Activated CD4-positive, alpha-beta T cell treated with anti-CD3 and anti-CD28 coated beads, Interleukin-2, Interleukin-6, amounts not matched to agents 100 ng/mL and 50 ng/mL, durations not matched to agents 16 hours and 8 hours (primary cell): Measurements from ENCODE around the gene HEG1.
"Not testable (repeated sequence)": the region's sequence is repeated elsewhere in the genome, so short reads cannot be mapped to it uniquely, and the experiment has no call there.

Source experiments
- DNase-seq: peaks from one replicate; pipeline ENCODE4 v3.0.0-alpha.2; 2020

The HEG1 gene, protein sequence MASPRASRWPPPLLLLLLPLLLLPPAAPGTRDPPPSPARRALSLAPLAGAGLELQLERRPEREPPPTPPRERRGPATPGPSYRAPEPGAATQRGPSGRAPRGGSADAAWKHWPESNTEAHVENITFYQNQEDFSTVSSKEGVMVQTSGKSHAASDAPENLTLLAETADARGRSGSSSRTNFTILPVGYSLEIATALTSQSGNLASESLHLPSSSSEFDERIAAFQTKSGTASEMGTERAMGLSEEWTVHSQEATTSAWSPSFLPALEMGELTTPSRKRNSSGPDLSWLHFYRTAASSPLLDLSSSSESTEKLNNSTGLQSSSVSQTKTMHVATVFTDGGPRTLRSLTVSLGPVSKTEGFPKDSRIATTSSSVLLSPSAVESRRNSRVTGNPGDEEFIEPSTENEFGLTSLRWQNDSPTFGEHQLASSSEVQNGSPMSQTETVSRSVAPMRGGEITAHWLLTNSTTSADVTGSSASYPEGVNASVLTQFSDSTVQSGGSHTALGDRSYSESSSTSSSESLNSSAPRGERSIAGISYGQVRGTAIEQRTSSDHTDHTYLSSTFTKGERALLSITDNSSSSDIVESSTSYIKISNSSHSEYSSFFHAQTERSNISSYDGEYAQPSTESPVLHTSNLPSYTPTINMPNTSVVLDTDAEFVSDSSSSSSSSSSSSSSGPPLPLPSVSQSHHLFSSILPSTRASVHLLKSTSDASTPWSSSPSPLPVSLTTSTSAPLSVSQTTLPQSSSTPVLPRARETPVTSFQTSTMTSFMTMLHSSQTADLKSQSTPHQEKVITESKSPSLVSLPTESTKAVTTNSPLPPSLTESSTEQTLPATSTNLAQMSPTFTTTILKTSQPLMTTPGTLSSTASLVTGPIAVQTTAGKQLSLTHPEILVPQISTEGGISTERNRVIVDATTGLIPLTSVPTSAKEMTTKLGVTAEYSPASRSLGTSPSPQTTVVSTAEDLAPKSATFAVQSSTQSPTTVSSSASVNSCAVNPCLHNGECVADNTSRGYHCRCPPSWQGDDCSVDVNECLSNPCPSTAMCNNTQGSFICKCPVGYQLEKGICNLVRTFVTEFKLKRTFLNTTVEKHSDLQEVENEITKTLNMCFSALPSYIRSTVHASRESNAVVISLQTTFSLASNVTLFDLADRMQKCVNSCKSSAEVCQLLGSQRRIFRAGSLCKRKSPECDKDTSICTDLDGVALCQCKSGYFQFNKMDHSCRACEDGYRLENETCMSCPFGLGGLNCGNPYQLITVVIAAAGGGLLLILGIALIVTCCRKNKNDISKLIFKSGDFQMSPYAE (N-terminal part only)

DNA sequence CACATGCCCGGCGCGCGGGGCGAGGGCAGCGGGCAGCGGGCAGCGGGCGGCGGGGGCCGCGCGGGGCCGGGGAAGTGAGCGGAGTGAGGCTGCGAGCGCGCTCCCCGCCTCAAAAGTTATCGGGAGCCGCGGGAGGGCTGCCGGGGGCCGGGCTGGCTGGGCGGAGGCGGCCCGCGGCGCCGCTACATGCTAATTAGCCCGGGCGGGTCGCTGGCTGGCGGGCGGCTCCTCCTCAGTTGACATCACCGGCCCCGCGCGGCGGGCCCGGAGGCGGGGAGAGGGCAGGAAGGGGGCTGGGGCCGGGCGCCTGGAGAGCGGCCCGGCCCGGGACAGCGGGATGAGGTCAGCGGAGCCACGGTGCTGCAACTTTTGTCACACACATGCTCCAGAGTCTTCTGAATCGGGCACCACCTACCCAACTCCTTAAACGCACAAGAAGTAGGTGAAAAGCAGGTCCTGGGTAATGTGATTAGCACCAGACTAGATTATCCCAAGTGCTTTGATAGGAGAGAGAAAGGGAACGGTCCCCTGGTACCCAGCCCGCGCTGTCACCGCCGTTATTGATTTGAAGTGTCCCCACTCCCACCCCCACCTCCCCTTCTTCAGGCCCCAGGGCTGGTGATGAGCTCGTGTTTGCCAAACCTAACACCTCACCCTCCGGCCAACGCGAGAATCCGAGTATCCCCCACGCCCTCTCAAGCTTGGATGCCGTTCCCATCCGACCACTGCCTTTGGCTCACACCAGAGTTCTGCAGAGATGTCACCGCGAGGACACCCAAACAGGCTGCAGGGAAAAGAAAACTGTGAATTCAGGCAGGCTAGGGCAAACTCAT, at the start of gene HEG1:
TSS of gene HEG1 (minus strand) at position 85 of the 833 bp plus-strand sequence. CDS start 107 bp downstream, outside the sequence.
- DNase-seq, result peak; percentile 77

- no peak for DNase-seq
These were observed 49.3 kb upstream of the HEG1 start for GRCh38 chr3:125105116-125105515.

- DNase-seq, result no peak
These were observed 48.8 kb upstream of the HEG1 start for GRCh38 chr3:125104639-125105038.

- no peak for DNase-seq
These were observed 47.6 kb upstream of the HEG1 start for GRCh38 chr3:125103406-125103805.

DNA sequence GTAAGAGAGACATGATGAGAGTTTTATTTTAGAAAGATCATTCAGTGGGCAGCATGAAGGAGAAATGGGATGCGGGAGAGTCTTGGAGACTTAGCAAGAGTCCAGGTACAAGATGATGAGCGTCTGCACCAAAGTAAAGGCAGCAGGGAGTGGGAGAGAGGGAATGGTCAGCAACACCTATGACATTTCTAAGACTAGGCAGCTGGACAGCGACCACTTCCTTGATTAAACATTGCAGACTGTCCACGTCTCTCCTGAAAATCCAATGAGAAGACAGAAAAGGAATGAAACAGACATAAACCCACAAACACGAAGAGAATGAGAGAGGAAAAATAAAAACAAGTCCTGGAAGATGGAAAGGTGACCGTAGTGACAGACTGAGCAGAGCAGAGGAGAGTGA, 46.7 kb upstream of the HEG1 start:
- DNase-seq, result no peak

- no peak for DNase-seq
These were observed 43.0 kb upstream of the HEG1 start for GRCh38 chr3:125098611-125099291.

- no peak for DNase-seq
These were observed 34.9 kb upstream of the HEG1 start for GRCh38 chr3:125090649-125091048.

DNA sequence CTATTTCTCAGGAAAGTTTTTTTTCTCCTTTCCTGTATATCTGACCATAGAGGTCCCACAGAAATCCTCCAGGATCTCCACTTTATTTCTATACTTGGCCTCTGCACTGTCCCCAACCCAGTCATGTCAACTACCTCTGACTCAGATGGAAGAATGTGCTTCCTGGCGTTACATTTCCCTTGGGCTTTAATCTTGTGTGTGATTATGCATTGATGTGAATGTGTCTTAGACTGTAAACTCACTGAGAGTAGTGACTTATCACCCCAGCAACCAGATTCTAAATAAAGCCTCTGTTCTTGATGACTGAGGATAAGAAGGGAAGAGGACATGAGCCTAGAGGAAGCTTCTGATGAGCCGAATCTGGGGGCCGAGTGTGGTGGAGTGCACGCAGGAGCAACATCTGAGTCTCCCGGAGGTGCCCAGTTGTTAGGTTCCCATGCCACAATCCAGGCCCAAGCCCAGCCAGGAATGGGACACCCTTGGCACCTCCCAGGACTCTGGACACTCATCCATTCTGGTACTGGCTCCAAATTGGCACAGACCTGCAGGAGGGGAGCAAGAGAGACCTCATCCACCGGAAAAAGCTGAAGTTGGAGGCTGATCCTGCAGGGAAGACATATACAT, 32.1 kb upstream of the HEG1 start:
- DNase-seq, result no peak

DNA sequence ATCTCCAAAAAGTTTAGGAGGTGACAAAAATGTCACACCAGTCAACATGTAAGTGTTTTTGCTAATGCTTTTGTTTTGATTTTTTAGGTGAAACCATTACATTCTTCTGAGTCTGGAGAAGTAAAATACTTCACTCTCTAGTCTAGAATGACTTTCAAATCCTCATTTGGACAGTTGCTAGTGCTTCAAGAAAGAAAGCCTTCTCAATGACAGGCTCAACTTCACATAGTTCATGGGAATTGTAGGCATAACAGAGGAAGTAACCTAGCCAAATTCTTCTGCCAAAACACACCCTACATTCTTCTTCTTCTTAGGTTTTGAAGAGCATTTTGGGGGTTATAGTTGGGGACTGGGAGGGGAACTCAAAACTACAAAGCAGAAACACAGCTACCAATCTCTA, 29.4 kb upstream of the HEG1 start:
- DNase-seq, result no peak

- no peak for DNase-seq
These were observed 28.0 kb upstream of the HEG1 start for GRCh38 chr3:125083776-125084175.

- DNase-seq, result not testable (repeated sequence)
These were observed 26.5 kb upstream of the HEG1 start for GRCh38 chr3:125082339-125082738.

DNA sequence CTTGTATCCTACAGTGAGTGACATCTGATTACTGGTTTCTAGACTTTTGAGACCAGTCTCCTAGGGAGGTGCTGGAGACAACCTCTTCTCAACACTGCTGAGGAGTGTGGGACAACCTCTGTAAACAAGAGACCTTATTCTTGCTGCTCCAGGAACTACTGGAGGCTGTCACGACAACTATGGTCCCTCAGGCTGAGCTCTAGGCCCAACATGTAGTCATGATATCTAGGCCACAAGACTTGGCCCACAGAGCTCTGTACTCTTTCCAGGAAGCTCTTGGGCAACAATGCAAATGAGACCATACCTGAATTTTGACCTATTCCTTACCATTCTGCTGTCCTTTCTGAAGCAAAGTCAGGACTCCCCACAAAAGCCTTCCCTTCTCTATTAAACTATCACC, 24.3 kb upstream of the HEG1 start:
- no peak for DNase-seq

DNA sequence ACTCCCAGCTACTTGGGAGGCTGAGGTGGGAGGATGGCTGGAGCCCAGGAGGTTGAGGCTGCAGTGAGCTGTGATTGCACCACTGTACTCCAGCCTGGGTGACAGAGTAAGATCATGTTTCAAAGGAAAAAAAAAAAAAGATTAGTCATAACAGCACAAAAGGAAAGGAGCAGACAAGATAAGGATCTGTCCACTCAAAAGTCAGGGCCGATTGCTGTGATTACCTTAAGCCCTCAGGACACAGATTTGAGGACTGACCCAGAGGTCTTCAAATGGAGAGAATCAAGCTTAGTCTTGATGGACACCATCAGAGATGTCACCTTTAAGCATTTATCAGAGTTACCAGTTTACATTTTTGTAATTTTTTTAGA, 23.9 kb upstream of the HEG1 start:
- no peak for DNase-seq

DNA sequence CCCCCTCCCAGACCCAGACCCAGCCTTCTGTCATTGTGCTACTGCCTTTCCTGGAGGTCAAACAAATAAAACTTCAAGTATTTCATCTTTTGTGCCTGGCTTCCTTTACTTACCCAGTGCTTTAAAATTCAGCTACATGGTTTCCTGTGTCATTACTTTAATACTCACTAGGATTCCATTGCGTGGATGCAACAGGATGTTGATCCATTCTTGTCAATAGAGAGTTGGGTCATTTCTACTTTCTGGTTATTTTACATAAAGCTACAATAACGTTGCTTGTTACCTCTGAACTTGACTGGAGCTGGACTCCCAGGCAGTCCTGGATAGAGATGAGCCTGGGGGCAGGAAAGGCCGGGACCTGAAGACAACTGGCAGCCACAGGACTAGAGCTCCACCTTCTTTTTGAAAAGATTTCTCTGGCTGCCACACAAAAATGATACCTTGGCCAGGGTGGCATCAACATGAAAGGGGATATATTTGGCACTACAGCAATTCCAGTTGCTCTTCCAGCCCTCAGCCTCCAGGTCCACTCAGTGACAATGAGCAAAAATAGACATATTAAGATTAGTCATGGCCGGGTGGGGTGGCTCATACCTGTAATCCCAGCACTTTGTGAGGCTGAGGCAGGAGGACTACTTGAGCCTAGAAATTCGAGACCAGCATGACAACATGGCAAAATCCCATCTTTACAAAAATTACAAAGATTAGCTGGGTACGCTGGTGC, 23.3 kb upstream of the HEG1 start:
- no peak for DNase-seq

- DNase-seq, result no peak
These were observed 22.1 kb upstream of the HEG1 start for GRCh38 chr3:125077864-125078263.

GRCh38 chr3:125076464-125076863, 20.7 kb upstream of the HEG1 start:
- no peak for DNase-seq

DNA sequence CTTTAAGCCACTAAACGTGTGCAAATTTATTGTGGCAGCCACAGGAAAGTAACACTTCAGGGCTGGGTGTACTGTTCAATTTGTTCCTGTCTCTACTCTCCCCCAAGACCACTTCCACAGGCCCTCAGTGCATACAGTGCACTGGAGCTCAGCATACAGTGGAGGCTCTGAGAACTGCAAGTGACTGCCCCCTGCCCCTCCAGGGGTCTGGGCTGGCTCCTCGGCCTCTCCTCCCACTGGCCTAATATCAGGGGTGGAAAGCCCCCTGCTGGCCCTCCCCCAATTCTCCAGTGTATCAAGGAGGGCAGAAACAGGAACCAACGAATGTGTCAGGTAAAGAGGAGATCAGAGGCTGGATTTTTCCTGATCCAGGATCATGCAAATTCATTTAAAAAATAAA, 19.9 kb upstream of the HEG1 start:
- no peak for DNase-seq

- DNase-seq, result no peak
These were observed 17.7 kb upstream of the HEG1 start for GRCh38 chr3:125073390-125073905.

DNA sequence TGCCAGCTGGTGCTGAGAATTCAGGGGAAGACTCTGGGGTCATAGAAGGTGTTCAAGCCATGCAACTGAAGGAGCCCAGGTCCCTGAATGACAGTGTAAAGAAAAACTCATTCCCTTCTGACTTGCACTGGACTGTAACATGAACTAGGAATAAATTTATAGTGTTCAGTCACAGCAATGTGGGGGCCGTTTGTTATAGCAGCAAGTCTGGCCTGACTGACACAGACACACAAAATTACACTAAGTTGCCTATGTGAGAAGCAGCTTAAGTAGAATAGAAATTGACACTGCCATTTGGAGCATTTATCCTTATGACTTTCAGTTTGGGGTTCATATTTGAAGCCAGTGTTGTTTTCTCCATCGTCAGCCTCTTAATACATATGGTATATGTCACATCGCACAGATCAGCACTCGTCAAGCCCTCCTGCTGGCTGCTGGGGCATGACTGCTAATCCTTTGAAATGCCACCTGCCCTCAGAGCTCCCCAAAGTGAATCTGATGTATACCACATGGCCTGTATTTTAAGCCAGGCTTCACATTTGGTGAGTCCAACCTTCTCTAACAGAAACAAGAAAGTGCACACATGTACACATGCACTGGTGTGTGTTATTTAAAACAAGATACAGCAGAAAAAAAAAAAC, 17.1 kb upstream of the HEG1 start:
- no peak for DNase-seq

DNA sequence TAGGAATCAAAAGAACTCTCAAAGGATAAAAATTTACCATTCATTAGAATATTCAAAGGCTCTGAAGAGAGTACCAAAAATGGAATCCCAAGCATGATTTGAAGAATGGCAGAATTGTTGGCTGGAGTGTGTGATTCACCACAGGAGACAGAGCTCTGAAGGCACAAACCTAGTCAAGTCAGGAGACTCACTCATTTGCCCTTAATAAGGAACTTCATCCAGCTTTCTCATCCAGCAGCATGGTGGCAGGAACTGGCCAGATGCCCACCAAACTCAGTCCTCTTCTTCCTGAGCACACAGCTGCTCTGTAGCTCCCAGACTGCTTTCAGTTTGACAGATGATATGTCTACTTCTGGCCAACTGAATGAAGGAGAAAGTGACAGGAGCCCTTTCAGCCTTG, 16.5 kb upstream of the HEG1 start:
- DNase-seq, result no peak
